Left ventricle myocardium inferior (tissue), 1 donor: Measurements from ENCODE around the gene PPFIBP2. TPM values are rescaled to one million over a fixed set of nuclear protein-coding genes. Genes with fewer than 3 reads are reported as not detected.
A peak's percentile ranks its signal among the peaks of the same experiment; 100 is the strongest.

Source experiments
- DNase-seq: peaks from one replicate; pipeline ENCODE4 v3.0.0-alpha.2; 2020
- H3K27ac ChIP-seq: fragments of 200-600 bp; replicated peaks from 2 replicates; pipeline ENCODE4 v1.8.0; 2021
- H3K27me3 ChIP-seq: fragments of 200-600 bp; 2 replicates; pipeline ENCODE4 v1.8.0; 2021; ENCODE audit warnings: low read depth
- H3K36me3 ChIP-seq: fragments of 200-600 bp; 2 replicates; pipeline ENCODE4 v1.8.0; 2021
- H3K4me1 ChIP-seq: fragments of 200-600 bp; 2 replicates; pipeline ENCODE4 v1.8.0; 2021
- H3K4me3 ChIP-seq: fragments of 200-600 bp; 2 replicates; pipeline ENCODE4 v1.8.0; 2021; ENCODE audit warnings: mild to moderate bottlenecking, moderate library complexity
- H3K9me3 ChIP-seq: fragments of 200-600 bp; replicated peaks from 2 replicates; pipeline ENCODE4 v1.8.0; 2021
- CTCF ChIP-seq: fragments of 200-600 bp; IDR thresholded peaks from 2 replicates; pipeline ENCODE4 v1.8.0; 2021; ENCODE audit warnings: antibody characterized with exemption, mild to moderate bottlenecking, borderline replicate concordance
- intact Hi-C: fragments of 100-400 bp; cut with micrococcal nuclease; formaldehyde crosslinking; loops from one replicate; pipeline ENCODE4 v1.11.0; 2022
- total RNA-seq: library from RNA; stranded (reverse); fragmentation: NEBNext Ultra II Directional; extraction: Animal tissue kit (Norgen Biotek cat#: 25700); gene quantifications from one replicate; pipeline ENCODE4 v1.2.1, GENCODE V29; 2021
- donor health status: DM: no; HTN: yes; CAD: no; lungs with severe emphysema.

PPFIBP2 gene
- total RNA-seq, 1 donor from 2014 or later, result 19.2 TPM

- no peak for TF ChIP-seq CTCF
- Histone ChIP-seq H3K27me3 (no peaks in the 10 kb centered on the region), H3K27ac (no peak overlapping the region), H3K4me1 (peaks cover 22% of the 10 kb centered on the region), H3K36me3 (peaks cover 5% of the 10 kb centered on the region), H3K9me3 (peaks cover 4% of the 10 kb centered on the region), H3K4me3 (no peak overlapping the region)
- intact Hi-C loops, result loop anchor here (10.0 kb wide), 1 partner anchor 84 kb away; no protein-coding TSS in a partner anchor
- no peak for DNase-seq
These were observed 57.2 kb downstream of the PPFIBP2 start for GRCh38 chr11:7570938-7571521.

- TF ChIP-seq CTCF, result peak; percentile 97
- Histone ChIP-seq H3K36me3 (peaks cover 3% of the 10 kb centered on the region), H3K4me3 (no peak overlapping the region), H3K9me3 (peaks cover 4% of the 10 kb centered on the region), H3K27ac (peak overlapping the region; percentile 56), H3K27me3 (no peaks in the 10 kb centered on the region), H3K4me1 (peaks cover 28% of the 10 kb centered on the region)
- peak; percentile 65 for DNase-seq
- intact Hi-C loops, result loop anchor here (10.0 kb wide), 1 partner anchor 83 kb away; no protein-coding TSS in a partner anchor
These were observed 57.8 kb downstream of the PPFIBP2 start for GRCh38 chr11:7571640-7572000.

- no peaks in the 10 kb centered on the region for H3K27me3 ChIP-seq
- intact Hi-C loops, result loop anchor here (10.0 kb wide), 1 partner anchor 83 kb away; no protein-coding TSS in a partner anchor
- H3K4me1 ChIP-seq, result peaks cover 33% of the 10 kb centered on the region
- DNase-seq, result no peak
- H3K9me3 ChIP-seq, result peaks cover 4% of the 10 kb centered on the region
- peak overlapping the region; percentile 56 for H3K27ac ChIP-seq
- H3K4me3 ChIP-seq, result no peak overlapping the region
- peaks cover 3% of the 10 kb centered on the region for H3K36me3 ChIP-seq
- TF ChIP-seq CTCF, result peak; percentile 4
These were observed 58.4 kb downstream of the PPFIBP2 start for GRCh38 chr11:7572001-7572712.

GRCh38 chr11:7573193-7573557, 59.4 kb downstream of the PPFIBP2 start:
- no peaks in the 10 kb centered on the region for H3K27me3 ChIP-seq
- H3K4me1 ChIP-seq, result peaks cover 43% of the 10 kb centered on the region
- H3K4me3 ChIP-seq, result no peak overlapping the region
- intact Hi-C loops, result loop anchor here (10.0 kb wide), 1 partner anchor 82 kb away; no protein-coding TSS in a partner anchor
- peaks cover 4% of the 10 kb centered on the region for H3K9me3 ChIP-seq
- DNase-seq, result no peak
- peaks cover 3% of the 10 kb centered on the region for H3K36me3 ChIP-seq
- no peak overlapping the region for H3K27ac ChIP-seq
- no peak for TF ChIP-seq CTCF

- Histone ChIP-seq H3K27me3 (no peaks in the 10 kb centered on the region), H3K9me3 (no peaks in the 10 kb centered on the region), H3K4me1 (peaks cover 49% of the 10 kb centered on the region), H3K36me3 (peaks cover 3% of the 10 kb centered on the region), H3K4me3 (no peak overlapping the region), H3K27ac (no peak overlapping the region)
- DNase-seq, result no peak
- intact Hi-C loops, result loop anchor here (10.0 kb wide), 1 partner anchor 81 kb away; no protein-coding TSS in a partner anchor
- TF ChIP-seq CTCF, result no peak
These were observed 59.9 kb downstream of the PPFIBP2 start for GRCh38 chr11:7573558-7574296.
